Left kidney (tissue), 2 donors: ENCODE measurements around the gene GMPR. TPM values are rescaled to one million over a fixed set of nuclear protein-coding genes. Genes with fewer than 3 reads are reported as not detected.
A peak's percentile ranks its signal among the peaks of the same experiment; 100 is the strongest.

ENCODE experiments used
- DNase-seq: peaks from one replicate; pipeline ENCODE4 v3.0.0-alpha.2; 2013
- polyA plus RNA-seq: library from polyadenylated mRNA; unstranded; fragments of 120-200 nt; gene quantifications from one replicate; pipeline ENCODE4 v1.2.1, GENCODE V29; 2013; ENCODE audit not compliant: insufficient read length

The GMPR gene
- polyA plus RNA-seq, 1 donor: 4.7 TPM

GRCh38 chr6:16327777-16328325, 89.5 kb downstream of the GMPR start:
- no peak for DNase-seq

- no peak for DNase-seq
These were observed 90.8 kb downstream of the GMPR start for GRCh38 chr6:16329233-16329632.

GRCh38 chr6:16331384-16332174, 93.2 kb downstream of the GMPR start:
- peak; percentile 61 for DNase-seq

- peak; percentile 84 for DNase-seq
These were observed 93.8 kb downstream of the GMPR start for GRCh38 chr6:16332175-16332542.

- no peak for DNase-seq
These were observed 95.2 kb downstream of the GMPR start for GRCh38 chr6:16333580-16333979.

GRCh38 chr6:16334671-16335070, 96.3 kb downstream of the GMPR start:
- no peak for DNase-seq

- DNase-seq: no peak
These were observed 96.8 kb downstream of the GMPR start for GRCh38 chr6:16335176-16335575.

- DNase-seq: no peak
These were observed 97.8 kb downstream of the GMPR start for GRCh38 chr6:16336056-16336818.

- no peak for DNase-seq
These were observed 98.5 kb downstream of the GMPR start for GRCh38 chr6:16336911-16337294.

GRCh38 chr6:16337295-16337975, 99.0 kb downstream of the GMPR start:
- peak; percentile 82 for DNase-seq

- peak; percentile 61 for DNase-seq
These were observed 100.3 kb downstream of the GMPR start for GRCh38 chr6:16338577-16339264.

GRCh38 chr6:16339265-16339587, 100.8 kb downstream of the GMPR start:
- no peak for DNase-seq

GRCh38 chr6:16343593-16343992, 105.2 kb downstream of the GMPR start:
- no peak for DNase-seq

- no peak for DNase-seq
These were observed 106.4 kb downstream of the GMPR start for GRCh38 chr6:16344756-16345155.

Other genes starting within 250 kb of the GMPR start
- gene MYLIP, start 109.5 kb upstream of the GMPR start, polyA plus RNA-seq: 48.9 TPM